Measurements from ENCODE around the gene ZNF598.

DNA sequence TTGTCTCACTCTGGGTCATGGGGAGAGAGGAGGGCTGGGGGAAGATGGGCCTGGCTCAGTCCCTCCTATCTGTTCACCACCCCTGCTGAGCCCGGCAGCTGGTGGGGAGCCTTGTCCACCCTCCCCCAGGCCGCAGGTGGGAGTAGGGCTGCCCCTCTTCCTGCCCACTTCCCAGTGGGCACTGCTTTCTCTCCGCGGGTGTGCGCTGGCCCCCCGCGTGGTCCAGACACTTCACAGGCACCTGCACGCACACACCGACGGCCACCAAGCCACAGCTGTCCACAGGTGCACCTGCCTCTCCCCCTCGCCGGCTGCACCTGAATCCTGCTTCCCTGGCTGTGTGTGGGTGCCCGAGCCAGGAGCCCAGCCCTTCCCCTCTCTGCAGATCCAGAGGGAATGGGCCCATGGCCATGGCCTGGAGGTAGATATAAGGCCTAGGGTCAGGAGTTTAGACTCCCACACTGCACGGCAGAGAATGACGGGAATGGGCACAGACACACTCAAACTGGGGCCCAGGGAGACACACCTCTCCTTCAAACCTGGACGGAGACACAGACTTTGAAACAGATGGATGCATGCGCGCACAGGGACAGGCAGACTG lies 19.1 kb upstream of the ZNF598 start:
- TF ChIP-seq ZNF274 (IDR thresholded peaks at IDR 0.05; ENCODE audit: low read depth, low read length): no peak
- no peak for TF ChIP-seq YY1 (IDR thresholded peaks at IDR 0.05; ENCODE audit: insufficient read depth, insufficient read length)
